AG09319 (cell line): ENCODE data around the gene LRRC4C.

Experiments
- DNase-seq: peaks from one replicate; pipeline ENCODE4 v3.0.0-alpha.2; 2010; ENCODE audit warnings: low read depth; ENCODE audit errors: extremely low read depth
- CTCF ChIP-seq: IDR thresholded peaks from 2 replicates; pipeline ENCODE4 v1.5.1; 2011; ENCODE audit warnings: low read depth, mild to moderate bottlenecking, inconsistent platforms, low read length, moderate library complexity

LRRC4C gene

GRCh38 chr11:40188848-40189247, 1270.6 kb downstream of the LRRC4C start:
- DNase-seq, result no peak

GRCh38 chr11:40187295-40187694, 1272.2 kb downstream of the LRRC4C start:
- no peak for TF ChIP-seq CTCF
- DNase-seq, result no peak

More at GRCh38 chr11:40188848-40189247, 1270.6 kb downstream of the LRRC4C start:
- no peak for TF ChIP-seq CTCF

GRCh38 chr11:40186437-40187263, 1272.8 kb downstream of the LRRC4C start:
- TF ChIP-seq CTCF, result no peak
- no peak for DNase-seq

GRCh38 chr11:40185793-40186192, 1273.7 kb downstream of the LRRC4C start:
- no peak for TF ChIP-seq CTCF
- DNase-seq, result no peak

GRCh38 chr11:40183073-40184064, 1276.1 kb downstream of the LRRC4C start:
- no peak for TF ChIP-seq CTCF
- no peak for DNase-seq

- DNase-seq, result no peak
- no peak for TF ChIP-seq CTCF
These were observed 1279.9 kb downstream of the LRRC4C start for GRCh38 chr11:40179541-40179940.
